Endodermal cell (in vitro differentiated cells): ENCODE results near the gene CENPA. TPM values are rescaled to one million over a fixed set of nuclear protein-coding genes. Genes with fewer than 3 reads are reported as not detected.

Experiments used
- DNase-seq: peaks from one replicate; pipeline ENCODE4 v3.0.0-alpha.2; 2017
- H3K27ac ChIP-seq: 2 replicates; pipeline ENCODE4 v1.5.1; 2013; ENCODE audit warnings: mild to moderate bottlenecking, low read depth, low read length, moderate library complexity
- H3K27me3 ChIP-seq: 2 replicates; pipeline ENCODE4 v1.6.1; 2013; ENCODE audit warnings: mild to moderate bottlenecking, low read length, moderate library complexity; ENCODE audit not compliant: insufficient read depth, control insufficient read depth, poor library complexity, severe bottlenecking
- H3K36me3 ChIP-seq: 2 replicates; pipeline ENCODE4 v1.7.0; 2013; ENCODE audit warnings: mild to moderate bottlenecking, low read length, moderate library complexity; ENCODE audit not compliant: control insufficient read depth, insufficient read depth
- H3K4me1 ChIP-seq: one replicate; pipeline ENCODE4 v1.7.0; 2013; ENCODE audit warnings: low read length; ENCODE audit not compliant: control insufficient read depth, insufficient read depth
- H3K4me3 ChIP-seq: 2 replicates; pipeline ENCODE4 v1.5.1; 2013; ENCODE audit warnings: mild to moderate bottlenecking, low read length, moderate library complexity
- H3K9ac ChIP-seq: 2 replicates; pipeline ENCODE4 v1.6.1; 2013; ENCODE audit warnings: mild to moderate bottlenecking, low read length, moderate library complexity; ENCODE audit not compliant: poor library complexity, severe bottlenecking; ENCODE audit errors: extremely low read depth
- H3K9me3 ChIP-seq: 2 replicates; pipeline ENCODE4 v1.6.1; 2013; ENCODE audit warnings: mild to moderate bottlenecking, low read length, moderate library complexity; ENCODE audit not compliant: control insufficient read depth
- H3K27ac Mint-ChIP-seq: 2 replicates; pipeline ENCODE4 v1.8.0; 2020; ENCODE audit warnings: mixed read lengths
- H3K27me3 Mint-ChIP-seq: 2 replicates; pipeline ENCODE4 v1.8.0; 2021; ENCODE audit warnings: mild to moderate bottlenecking, mixed read lengths; ENCODE audit not compliant: insufficient read depth
- H3K36me3 Mint-ChIP-seq: 2 replicates; pipeline ENCODE4 v1.8.0; 2020; ENCODE audit warnings: low read depth, mixed read lengths
- H3K4me1 Mint-ChIP-seq: 2 replicates; pipeline ENCODE4 v1.8.0; 2020; ENCODE audit warnings: mixed read lengths
- H3K4me3 Mint-ChIP-seq: 2 replicates; pipeline ENCODE4 v1.8.0; 2020; ENCODE audit warnings: mild to moderate bottlenecking, moderate library complexity, mixed read lengths
- H3K9me3 Mint-ChIP-seq: 2 replicates; pipeline ENCODE4 v1.8.0; 2020; ENCODE audit warnings: mild to moderate bottlenecking, mixed read lengths
- CTCF ChIP-seq: fragments of 200-600 bp; sonication (generic); conservative IDR thresholded peaks from 2 replicates; pipeline ENCODE4 v1.5.0; 2021; ENCODE audit warnings: antibody characterized with exemption, mild to moderate bottlenecking
- WGBS, 2 experiments: methylation state at CpG; one replicate each; pipeline versions ENCODE4 v1.1.5 to v1.1.7; 2013; ENCODE audit warnings: missing lambda C conversion rate in 2 of 2, mixed read lengths in 1 of 2; ENCODE audit not compliant: insufficient coverage in 1 of 2, insufficient read length in 1 of 2; 5-methylcytosine and 5-hydroxymethylcytosine counted together
- total RNA-seq, 2 donors: library from RNA; stranded (reverse); fragmentation: NEBNext Ultra II Directional in 1 of 2; extraction: Animal tissue kit (Norgen Biotek cat#: 25700) in 1 of 2; gene quantifications; 2 replicates in 1 of 2; 3 replicates in 1 of 2; pipeline ENCODE4 v1.2.1, GENCODE V29; 2021

CENPA gene
- total RNA-seq, 2 donors from 2014 or later: 21.5 to 38.3 TPM

- TF ChIP-seq CTCF: no peak
- H3K4me3 ChIP-seq: no peak overlapping the region
- Mint-ChIP-seq H3K27ac (no peak overlapping the region), H3K9me3 (no peaks in the 10 kb centered on the region), H3K36me3 (no peaks in the 10 kb centered on the region), H3K4me1 (peaks cover 7% of the 10 kb centered on the region), H3K4me3 (no peak overlapping the region), H3K27me3 (no peaks in the 10 kb centered on the region)
- no peaks in the 10 kb centered on the region for H3K36me3 ChIP-seq
- H3K9me3 ChIP-seq: no peaks in the 10 kb centered on the region
- H3K27ac ChIP-seq: no peak overlapping the region
- 88 to 92% methylated on average over 5 to 15 of the region's 15 CpGs for WGBS, 2 experiments
- H3K9ac ChIP-seq: no peak overlapping the region
- DNase-seq: no peak
- H3K27me3 ChIP-seq: no peaks in the 10 kb centered on the region
- no peaks in the 10 kb centered on the region for H3K4me1 ChIP-seq
Measured at GRCh38 chr2:26742048-26742770, 43.6 kb upstream of the CENPA start.

- 91 to 94% methylated on average over 3 of the region's 3 CpGs for WGBS, 2 experiments
- Histone ChIP-seq H3K36me3 (no peaks in the 10 kb centered on the region), H3K9me3 (no peaks in the 10 kb centered on the region), H3K9ac (no peak overlapping the region), H3K4me1 (no peaks in the 10 kb centered on the region), H3K27me3 (no peaks in the 10 kb centered on the region), H3K27ac (no peak overlapping the region), H3K4me3 (no peak overlapping the region)
- Mint-ChIP-seq H3K9me3 (no peaks in the 10 kb centered on the region), H3K4me1 (peaks cover 2% of the 10 kb centered on the region), H3K36me3 (no peaks in the 10 kb centered on the region), H3K4me3 (no peak overlapping the region), H3K27me3 (peaks cover 3% of the 10 kb centered on the region), H3K27ac (no peak overlapping the region)
- no peak for TF ChIP-seq CTCF
- DNase-seq: no peak
Measured at GRCh38 chr2:26743852-26744251, 42.0 kb upstream of the CENPA start.

GRCh38 chr2:26744953-26745352, 40.9 kb upstream of the CENPA start:
- DNase-seq: no peak
- no peak overlapping the region for H3K4me3 Mint-ChIP-seq
- H3K9me3 ChIP-seq: no peaks in the 10 kb centered on the region
- no peak overlapping the region for H3K9ac ChIP-seq
- H3K27ac ChIP-seq: no peak overlapping the region
- no peak for TF ChIP-seq CTCF
- 93 to 100% methylated on average over 1 to 3 of the region's 3 CpGs for WGBS, 2 experiments
- no peaks in the 10 kb centered on the region for H3K27me3 ChIP-seq
- no peaks in the 10 kb centered on the region for H3K36me3 ChIP-seq
- peaks cover 3% of the 10 kb centered on the region for H3K27me3 Mint-ChIP-seq
- H3K4me1 ChIP-seq: no peaks in the 10 kb centered on the region
- peaks cover under 1% of the 10 kb centered on the region for H3K4me1 Mint-ChIP-seq
- H3K27ac Mint-ChIP-seq: no peak overlapping the region
- H3K4me3 ChIP-seq: no peak overlapping the region
- H3K9me3 Mint-ChIP-seq: no peaks in the 10 kb centered on the region
- no peaks in the 10 kb centered on the region for H3K36me3 Mint-ChIP-seq
